Esophagus squamous epithelium (tissue), 4 donors: ENCODE data around the gene PRDM4.

Experiments
- POLR2A ChIP-seq, 4 donors: fragments of 450-650 bp; IDR thresholded peaks; one replicate each; pipeline ENCODE4 v1.6.1; 2017; ENCODE audit warnings: antibody characterized with exemption in 4 of 4, mild to moderate bottlenecking in 4 of 4, moderate library complexity in 3 of 4
- TF ChIP-seq, protein P1 (sequence below), 6 experiments: fragments of 450-650 bp in 4 of 6; fragments of 200-600 bp in 2 of 6; sonication (generic) in 2 of 6; IDR thresholded peaks; one replicate each; pipeline ENCODE4 v1.5.1; 2016 to 2019; ENCODE audit warnings: antibody characterized with exemption in 6 of 6, mild to moderate bottlenecking in 4 of 6, moderate library complexity in 4 of 6

GRCh38 chr12:107761502-107761904 lies 566 bp upstream of the PRDM4 start:
- TF ChIP-seq, protein P1, sequence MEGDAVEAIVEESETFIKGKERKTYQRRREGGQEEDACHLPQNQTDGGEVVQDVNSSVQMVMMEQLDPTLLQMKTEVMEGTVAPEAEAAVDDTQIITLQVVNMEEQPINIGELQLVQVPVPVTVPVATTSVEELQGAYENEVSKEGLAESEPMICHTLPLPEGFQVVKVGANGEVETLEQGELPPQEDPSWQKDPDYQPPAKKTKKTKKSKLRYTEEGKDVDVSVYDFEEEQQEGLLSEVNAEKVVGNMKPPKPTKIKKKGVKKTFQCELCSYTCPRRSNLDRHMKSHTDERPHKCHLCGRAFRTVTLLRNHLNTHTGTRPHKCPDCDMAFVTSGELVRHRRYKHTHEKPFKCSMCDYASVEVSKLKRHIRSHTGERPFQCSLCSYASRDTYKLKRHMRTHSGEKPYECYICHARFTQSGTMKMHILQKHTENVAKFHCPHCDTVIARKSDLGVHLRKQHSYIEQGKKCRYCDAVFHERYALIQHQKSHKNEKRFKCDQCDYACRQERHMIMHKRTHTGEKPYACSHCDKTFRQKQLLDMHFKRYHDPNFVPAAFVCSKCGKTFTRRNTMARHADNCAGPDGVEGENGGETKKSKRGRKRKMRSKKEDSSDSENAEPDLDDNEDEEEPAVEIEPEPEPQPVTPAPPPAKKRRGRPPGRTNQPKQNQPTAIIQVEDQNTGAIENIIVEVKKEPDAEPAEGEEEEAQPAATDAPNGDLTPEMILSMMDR (IDR thresholded peaks at IDR 0.05) = no peak
- no peak for TF ChIP-seq POLR2A (IDR thresholded peaks at IDR 0.05)
